HG02642 (cell line): ENCODE data around the gene CENPU.

Experiments
- ATAC-seq: cut with Tn5 transposase; IDR thresholded peaks from one replicate; pipeline ENCODE4 v1.9.1; 2021; ENCODE audit warnings: mild to moderate bottlenecking; ENCODE audit not compliant: unreplicated experiment, poor library complexity

Gene CENPU

GRCh38 chr4:184715526-184715925 lies 18.4 kb downstream of the CENPU start:
- ATAC-seq: no peak

GRCh38 chr4:184713887-184714286 lies 20.0 kb downstream of the CENPU start:
- no peak for ATAC-seq

GRCh38 chr4:184712322-184712721 lies 21.6 kb downstream of the CENPU start:
- no peak for ATAC-seq

GRCh38 chr4:184706453-184706852 lies 27.4 kb downstream of the CENPU start:
- no peak for ATAC-seq

DNA sequence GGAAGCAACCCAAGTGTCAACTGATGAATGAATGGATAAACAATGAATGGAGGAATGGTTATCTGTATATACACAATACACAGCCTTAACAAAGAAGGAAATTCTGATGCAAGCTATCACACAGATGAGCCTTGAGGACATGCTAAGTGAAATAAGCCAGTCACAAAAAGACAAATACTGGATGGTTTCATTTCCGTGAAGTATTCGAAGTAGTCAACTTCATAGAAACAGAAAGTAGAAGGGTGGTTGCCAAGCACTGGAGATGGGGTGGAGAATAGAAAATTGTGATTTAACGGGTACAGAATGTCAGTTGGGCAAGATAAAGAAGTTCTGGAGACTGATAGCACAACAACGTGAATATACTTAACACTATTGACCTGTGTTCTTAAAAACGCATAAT lies 28.2 kb downstream of the CENPU start:
- ATAC-seq: no peak

DNA sequence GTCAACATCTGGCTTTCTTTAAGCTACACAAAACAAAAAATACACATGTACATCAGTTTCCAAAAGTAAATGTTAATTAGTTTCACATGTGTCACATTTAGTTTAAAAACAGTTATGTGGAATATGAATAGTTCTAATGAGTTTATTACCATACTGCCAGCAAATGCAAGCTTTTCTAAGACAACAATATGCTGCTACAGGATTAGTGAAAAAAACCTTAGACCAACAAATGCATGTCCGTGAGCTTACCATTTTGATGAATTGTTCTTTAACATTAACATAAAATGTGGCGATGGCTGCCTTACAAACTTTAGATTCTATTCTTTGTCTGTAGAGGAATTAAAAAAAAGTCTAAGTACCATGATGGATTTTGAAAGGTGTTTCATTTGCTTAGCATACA lies 31.8 kb downstream of the CENPU start:
- ATAC-seq: no peak

- no peak for ATAC-seq
These were observed 34.0 kb downstream of the CENPU start for GRCh38 chr4:184699941-184700340.

GRCh38 chr4:184697956-184698355 lies 35.9 kb downstream of the CENPU start:
- no peak for ATAC-seq

DNA sequence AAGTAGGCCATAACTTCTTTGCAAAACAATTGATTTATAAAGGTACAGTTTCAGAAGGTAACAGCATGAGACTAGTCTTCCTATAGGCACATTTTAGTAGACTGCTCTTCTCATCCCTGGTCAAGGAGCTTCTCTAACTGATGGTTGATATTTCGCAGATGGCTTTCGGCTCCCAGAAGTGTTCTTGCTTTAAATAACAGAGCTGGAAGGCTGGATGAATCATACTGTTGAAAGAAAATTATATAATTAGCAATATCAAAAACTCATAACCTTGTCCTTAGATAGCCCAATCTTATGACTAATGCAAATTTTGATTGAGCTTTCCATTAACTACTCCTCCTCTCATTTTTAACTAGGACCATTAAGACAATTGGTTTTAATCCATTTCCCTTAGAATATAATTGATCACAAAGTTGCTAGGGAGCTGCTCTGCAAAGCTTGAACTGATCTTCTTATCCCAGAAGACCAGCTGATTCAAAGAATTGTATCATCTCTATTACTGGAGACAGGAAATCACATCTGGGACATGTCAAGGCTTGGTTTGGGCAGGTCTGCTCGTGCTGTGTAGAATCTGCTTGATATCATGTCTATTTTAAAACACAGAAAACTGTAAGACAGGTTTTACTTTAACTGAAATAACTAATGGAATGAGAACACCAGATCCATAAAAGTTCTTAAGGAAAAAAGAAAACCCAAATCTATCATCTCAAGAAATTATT lies 38.6 kb downstream of the CENPU start:
- ATAC-seq: no peak

DNA sequence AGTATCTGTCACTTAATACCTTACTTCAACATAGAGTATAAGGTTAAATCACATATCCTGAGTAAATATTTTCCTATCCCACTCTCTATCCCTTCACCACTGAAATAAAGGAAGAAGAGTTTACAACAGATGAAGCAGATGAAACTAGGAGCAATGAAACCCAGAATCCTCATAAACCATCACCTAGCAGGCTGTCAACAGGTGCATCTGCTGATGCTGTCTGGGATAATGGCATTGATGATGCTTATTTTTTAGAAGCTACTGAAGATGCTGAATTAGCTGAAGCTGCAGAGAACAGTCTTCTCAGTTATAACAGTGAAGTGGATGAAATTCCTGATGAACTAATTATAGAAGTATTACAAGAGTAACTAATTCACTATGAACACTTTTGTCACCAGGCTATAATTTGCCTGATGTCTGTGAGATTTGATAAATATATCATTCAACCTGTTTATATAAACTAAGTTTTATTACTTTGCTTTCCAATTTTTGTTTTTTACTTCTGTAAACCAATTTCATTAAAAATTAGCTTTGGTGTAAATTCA lies 39.4 kb downstream of the CENPU start:
- no peak for ATAC-seq

GRCh38 chr4:184693056-184693455 lies 40.8 kb downstream of the CENPU start:
- no peak for ATAC-seq

DNA sequence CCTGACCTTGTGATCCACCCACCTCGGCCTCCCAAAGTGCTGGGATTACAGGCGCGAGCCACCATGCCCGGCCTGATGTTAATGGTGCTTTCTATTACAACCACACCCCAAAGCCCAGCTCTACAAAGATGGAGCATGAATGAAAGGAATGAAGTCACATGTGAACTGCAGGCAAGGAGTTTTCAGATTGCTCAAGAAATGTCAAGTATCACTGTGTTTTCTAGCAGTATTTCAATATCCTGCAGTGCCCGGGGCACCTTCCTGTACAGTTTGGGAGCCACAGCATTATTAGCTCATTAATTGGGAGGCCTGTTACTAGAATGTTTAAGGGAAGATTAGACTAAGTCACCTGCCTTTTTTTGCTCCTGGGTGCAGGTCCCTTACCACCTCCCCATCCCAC lies 44.2 kb downstream of the CENPU start:
- no peak for ATAC-seq

GRCh38 chr4:184688447-184688846 lies 45.4 kb downstream of the CENPU start:
- no peak for ATAC-seq

GRCh38 chr4:184688005-184688404 lies 45.9 kb downstream of the CENPU start:
- ATAC-seq: no peak

DNA sequence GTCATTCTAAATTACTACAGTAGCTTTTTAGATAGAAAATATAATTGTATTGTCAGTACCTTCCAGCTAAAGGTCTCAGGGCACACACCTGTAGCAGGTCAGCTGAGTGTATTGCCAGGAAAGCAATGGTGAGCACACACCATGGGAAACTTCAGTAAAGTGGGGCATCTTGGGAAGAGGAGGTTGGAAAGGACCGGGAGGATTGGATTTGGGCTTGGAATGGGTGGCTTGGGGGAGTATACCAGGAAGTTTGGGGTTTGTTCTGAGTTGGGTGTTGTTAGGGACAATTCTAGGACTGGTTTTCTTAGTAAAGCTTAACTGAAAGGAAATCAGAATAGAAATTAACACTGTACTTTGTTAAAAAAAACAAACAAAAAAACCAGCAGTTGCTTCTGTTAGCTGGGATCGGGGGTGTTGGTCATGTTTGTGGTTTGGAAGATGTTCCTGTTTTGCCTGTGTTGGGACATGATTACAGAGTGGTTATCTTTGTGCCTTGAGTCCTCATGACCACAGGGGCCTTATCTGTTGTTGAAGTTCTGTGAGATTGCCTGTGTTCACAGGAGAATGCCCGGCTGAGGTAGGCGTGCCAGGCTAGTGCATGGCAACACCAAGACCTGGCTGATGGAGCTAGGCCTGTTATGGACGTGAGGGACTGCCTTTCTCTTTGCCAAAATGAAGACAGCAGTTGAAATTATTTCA lies 49.3 kb downstream of the CENPU start:
- no peak for ATAC-seq

GRCh38 chr4:184681916-184682315 lies 52.0 kb downstream of the CENPU start:
- ATAC-seq: no peak

- no peak for ATAC-seq
These were observed 53.2 kb downstream of the CENPU start for GRCh38 chr4:184680698-184681097.

DNA sequence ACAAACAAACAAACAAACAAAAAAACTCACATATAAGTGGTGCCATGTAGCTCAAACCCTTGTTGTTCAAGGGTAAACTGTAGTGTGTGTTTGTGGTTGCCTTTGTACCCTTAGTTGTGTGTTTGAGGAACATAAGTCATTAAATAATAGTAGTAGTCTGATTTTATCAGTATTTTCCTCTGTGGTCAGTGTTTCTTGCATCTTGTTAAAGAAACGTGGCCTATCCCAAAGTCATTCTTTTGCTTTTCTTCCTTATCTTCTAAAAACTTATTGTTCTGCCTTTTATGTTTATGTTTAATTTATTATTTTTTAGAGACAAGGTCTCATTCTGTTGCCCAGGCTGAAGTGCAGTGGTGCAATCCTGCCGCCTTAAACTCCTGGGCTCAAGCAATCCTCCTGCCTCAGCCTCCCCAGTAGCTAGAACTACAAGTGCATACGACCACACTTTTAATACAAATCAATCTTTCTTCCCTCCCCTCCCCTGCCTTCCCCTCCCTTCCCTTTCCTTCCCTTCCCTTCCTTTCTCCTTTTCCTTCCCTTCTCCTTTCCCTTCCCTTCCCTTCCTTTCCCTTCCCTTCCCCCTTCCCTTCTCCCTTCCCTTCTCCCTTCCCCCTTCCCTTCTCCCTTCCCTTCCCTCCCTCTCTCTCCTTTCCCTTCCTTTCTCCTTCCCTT lies 57.9 kb downstream of the CENPU start:
- ATAC-seq: no peak

DNA sequence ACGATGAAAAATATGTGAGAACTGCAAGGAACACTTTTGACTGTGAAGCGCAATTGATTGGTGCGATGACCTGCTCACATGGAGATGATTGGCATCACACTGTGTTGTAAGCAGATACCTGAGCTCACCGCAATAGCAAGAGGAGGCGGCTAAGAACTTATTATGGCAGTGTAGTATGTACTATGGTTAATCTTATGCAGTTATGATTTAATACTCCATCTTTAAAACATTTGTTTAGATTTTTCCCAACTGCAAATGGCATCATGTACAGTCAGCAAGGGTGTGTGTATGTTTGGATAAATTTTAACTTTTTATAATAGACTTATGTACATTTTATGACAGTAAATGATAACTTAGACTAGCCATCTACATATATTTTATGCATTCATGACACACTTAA lies 58.9 kb downstream of the CENPU start:
- no peak for ATAC-seq

DNA sequence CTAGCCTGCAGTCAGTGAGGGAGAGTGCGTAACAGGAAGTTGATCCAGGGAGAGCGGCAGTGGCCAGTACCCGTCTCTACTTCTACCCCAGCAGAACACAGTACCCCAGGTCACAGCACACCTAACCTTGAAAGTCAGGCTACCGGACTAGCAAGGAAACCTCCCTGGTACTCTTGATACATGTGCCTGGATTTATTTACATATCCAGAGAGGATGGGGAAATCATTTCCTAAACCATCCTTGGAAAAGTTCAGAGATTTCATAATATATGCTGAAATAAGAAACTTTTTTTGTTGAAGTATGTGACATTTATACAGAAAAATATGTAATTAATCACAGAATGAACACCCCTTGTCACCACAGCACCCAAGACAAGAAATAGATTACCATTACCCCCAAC lies 59.9 kb downstream of the CENPU start:
- ATAC-seq: no peak

GRCh38 chr4:184672741-184673140 lies 61.2 kb downstream of the CENPU start:
- ATAC-seq: no peak
